NCI-H446 (cell line): ENCODE measurements around the gene BCS1L.

Source experiments
- DNase-seq, 2 experiments: peaks; one replicate each; lab custom pipeline; 2025; lab: John Stamatoyannopoulos, UW

BCS1L gene, protein sequence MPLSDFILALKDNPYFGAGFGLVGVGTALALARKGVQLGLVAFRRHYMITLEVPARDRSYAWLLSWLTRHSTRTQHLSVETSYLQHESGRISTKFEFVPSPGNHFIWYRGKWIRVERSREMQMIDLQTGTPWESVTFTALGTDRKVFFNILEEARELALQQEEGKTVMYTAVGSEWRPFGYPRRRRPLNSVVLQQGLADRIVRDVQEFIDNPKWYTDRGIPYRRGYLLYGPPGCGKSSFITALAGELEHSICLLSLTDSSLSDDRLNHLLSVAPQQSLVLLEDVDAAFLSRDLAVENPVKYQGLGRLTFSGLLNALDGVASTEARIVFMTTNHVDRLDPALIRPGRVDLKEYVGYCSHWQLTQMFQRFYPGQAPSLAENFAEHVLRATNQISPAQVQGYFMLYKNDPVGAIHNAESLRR

DNA sequence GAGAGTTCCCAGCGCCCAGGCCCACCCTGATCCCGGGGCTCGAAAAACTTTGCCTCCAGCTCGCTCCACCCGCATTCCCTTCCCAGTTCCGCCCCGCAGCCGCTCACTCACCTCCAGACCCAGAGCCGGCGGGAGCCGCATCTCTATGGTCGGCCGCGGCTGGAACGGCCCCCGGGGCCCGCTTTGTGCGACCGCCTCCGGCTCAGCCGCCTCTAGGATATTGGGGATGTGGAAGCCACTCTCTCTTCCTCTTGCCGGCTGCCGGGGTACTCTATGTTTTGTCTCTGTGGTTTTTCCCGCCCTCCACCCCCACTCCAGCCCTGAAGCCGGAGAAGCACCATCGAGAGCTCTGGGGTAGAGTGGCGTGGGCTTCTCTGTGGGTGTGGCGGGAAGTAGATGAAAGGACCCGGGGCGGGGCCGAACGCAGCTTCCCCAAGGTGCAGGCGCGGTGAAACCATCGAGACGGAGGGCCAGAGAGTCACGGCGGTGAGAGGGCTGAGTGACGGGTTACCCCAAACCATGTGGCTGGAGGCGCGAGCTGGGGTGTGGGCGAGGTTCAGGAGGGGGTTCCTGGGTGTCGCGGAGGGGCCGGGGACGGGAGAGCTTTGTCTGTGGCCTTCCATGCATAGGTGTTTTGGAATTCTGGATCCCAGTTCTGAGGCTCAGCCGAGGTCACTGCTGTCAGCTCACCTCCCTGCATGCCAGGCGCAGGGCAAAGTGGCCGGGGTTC, at the start of gene BCS1L, which contains the start of gene ZNF142:
Gene BCS1L, plus strand, starts transcription at position 426 of the 730 bp plus-strand sequence. CDS start 1,305 bp downstream, outside the sequence.
Gene ZNF142, minus strand, starts transcription at position 366 of the 730 bp plus-strand sequence. CDS start 3,194 bp downstream, outside the sequence.
- peak; percentile 89 to 91 for DNase-seq

DNA sequence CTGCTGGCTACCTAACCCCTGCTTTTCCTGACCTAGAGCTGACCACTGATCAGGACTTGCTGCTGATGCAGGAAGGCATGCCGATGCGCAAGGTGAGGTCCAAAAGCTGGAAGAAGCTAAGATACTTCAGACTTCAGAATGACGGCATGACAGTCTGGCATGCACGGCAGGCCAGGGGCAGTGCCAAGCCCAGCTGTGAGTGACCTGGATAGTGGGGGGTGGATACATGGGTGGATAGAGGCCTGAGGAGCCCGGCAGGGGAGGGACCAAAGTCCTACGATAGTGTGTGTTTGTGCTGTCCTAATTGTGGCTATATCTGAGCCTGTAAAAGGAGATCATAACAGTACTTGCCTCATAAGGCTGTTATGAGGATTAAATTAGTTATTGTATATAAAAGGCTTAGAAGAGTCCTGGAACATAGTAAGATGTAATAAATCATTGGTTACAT, 43.6 kb upstream of the BCS1L start:
- no peak for DNase-seq

DNA sequence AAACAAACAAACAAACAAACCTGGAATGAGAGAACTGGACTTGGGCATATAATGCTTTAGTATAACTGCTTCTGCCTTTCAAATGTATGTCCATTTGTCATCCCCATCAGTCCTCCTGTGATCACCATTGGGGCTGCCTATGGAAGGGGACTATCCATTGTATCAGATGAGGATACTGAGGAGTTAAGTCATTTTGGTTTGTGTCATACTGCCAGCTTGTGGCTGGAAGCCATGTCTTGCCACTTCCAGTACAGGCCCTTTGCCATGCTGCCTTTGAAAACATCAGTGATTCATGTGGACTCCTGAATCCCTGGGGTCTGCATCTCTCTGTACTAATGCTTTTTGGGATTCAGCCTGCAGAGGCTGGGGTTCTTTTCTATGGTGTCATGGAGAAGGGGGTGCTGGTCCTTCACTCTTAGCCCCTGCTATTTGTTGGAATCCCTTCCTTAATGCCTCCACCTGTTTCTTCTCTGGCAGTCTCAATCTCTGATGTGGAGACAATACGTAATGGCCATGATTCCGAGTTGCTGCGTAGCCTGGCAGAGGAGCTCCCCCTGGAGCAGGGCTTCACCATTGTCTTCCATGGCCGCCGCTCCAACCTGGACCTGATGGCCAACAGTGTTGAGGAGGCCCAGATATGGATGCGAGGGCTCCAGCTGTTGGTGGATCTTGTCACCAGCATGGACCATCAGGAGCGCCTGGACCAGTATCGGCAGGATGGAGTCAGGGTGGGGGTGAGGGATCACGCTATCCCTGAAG, 41.2 kb upstream of the BCS1L start:
- DNase-seq: peak in 1 of 2 experiments; percentile 35

DNA sequence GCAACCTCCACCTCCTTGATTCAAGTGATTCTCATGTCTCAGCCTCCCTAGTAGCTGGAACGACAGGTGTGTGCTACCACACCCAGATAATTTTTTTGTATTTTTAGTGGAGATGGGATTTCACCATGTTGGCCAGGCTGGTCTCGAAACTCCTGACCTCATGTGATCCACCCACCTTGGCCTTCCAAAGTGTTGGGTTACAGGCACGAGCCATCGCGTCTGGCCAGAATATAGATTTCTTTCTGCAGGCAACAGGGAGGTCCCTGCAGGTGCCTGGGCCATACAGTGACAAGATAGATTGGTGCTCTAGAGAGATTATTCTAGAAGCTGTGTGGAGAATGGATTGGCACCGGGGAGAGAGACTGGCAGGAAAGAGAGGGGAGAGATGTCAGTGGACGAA, 38.5 kb upstream of the BCS1L start:
- DNase-seq: no peak

DNA sequence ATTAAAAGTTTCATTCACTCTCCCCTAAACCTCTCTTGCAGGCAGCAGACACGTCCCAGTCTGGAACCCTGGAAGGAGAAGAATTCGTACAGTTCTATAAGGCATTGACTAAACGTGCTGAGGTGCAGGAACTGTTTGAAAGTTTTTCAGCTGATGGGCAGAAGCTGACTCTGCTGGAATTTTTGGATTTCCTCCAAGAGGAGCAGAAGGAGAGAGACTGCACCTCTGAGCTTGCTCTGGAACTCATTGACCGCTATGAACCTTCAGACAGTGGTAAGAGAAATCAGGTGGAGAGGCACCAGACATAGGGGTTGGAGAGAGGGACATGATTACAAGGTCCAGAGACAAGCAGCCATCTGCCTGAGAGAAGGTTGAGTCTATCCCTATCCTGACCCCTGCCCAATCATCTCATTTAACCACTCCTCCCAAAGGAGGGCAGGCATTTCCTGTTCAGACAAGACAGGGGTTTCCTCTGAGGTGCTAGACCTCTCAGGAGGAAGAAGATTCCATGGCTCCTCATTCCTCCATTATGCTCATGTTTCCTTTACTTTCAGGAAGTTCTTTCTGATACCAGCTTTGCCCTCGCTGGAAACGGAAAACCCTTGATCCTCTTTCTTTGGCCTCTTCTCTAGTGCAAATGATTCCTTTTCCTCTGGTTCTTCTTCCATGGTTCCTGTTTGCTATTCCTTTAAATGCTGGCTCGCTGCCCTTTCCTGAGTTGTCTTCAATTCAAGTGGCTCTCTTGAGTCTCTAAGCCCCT, 36.7 kb upstream of the BCS1L start:
- DNase-seq: no peak

DNA sequence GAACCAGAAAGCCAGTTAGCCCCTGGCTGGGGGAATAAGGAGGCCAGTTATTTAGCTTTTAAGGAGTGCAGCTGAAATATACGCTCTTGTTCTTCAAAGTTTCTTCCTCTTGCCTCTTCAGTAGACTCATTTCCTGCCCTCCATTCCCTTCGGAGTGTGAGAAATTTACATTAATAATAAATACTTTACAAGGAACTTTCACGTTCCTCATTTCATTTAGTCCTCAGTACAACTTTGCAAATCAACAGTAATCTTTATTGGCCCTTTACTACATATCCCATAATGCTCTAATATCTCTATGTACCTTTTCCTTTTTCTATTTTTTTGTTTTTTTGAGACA, 36.1 kb upstream of the BCS1L start:
- no peak for DNase-seq

DNA sequence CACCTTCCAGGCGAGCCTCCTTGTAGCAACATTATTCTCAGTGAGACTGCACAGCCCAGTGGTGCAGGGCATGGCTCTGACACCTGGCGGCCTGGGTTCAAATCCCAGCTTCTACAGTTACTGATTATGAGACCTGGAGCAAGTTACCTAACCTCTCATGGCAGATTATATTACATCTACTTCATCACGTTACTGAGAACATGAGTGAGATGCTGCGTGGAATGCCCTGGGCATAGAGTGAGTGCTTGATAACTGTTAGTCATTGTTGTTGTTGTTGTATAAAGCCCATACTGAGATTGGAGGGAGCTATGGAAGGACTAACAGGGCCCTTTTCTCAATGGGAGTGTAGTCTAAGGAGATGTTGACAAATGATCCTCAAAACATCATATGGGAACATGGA, 33.1 kb upstream of the BCS1L start:
- DNase-seq: no peak

DNA sequence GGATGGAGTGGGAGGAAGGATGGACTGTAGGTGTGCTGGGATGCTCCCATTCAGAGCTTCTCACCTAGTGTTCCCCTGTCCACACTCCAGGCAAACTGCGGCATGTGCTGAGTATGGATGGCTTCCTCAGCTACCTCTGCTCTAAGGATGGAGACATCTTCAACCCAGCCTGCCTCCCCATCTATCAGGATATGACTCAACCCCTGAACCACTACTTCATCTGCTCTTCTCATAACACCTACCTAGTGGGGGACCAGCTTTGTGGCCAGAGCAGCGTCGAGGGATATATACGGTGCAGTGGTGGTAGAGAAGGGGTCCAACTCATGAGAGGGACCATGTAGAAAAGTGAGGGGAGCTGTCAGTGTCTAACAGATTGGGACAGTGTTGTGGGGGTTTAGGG, 31.5 kb upstream of the BCS1L start:
- no peak for DNase-seq

DNA sequence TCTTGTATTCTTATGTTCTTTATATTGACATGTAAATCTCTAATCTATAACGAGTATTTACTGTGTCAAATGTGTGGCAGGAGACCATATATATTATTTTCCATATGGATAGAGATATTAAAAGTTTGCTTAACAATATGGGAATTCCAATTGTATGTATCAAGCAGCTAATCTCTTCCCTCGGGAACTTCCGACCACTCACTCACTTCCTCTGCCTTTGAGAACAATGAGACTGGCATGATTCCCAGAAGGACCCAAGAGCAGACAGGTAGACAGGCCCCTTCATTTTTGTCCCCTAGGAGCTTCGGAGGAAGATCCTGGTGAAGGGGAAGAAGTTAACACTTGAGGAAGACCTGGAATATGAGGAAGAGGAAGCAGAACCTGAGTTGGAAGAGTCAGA, 27.6 kb upstream of the BCS1L start:
- no peak for DNase-seq

DNA sequence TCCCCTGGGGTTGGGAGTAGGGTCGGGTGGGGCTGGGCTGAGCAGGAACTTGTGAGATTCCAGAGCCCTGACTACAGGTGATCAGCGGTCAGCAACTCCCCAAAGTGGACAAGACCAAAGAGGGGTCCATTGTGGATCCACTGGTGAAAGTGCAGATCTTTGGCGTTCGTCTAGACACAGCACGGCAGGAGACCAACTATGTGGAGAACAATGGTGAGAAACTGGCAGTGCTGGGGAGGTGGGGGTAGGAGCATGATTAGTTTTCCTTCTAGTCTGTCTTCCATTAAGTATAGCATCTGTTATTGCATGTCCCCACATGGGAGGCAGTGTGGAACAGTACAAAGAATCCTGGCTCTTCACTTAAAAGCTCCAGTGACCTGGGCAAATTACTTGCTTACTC, 23.8 kb upstream of the BCS1L start:
- DNase-seq: no peak

DNA sequence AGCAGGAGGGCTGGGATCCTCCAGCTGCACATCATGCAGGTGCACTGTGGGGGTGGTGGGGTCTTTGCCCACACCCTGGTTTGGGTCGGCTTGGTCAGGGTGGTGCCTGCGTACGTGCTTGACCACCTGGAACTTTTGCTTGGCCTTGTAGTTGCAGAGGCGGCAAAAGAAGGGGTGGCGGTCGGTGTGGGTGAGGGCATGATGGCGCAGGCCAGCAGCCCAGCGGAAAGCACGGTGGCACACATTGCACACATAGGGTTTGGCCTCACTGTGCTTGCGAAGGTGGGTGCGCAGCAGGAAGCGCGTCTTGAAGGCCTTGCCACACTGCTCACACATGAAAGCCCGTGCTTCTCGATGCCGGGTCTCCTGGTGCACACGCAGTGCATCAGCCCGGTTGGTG, 21.1 kb upstream of the BCS1L start:
- DNase-seq: no peak

DNA sequence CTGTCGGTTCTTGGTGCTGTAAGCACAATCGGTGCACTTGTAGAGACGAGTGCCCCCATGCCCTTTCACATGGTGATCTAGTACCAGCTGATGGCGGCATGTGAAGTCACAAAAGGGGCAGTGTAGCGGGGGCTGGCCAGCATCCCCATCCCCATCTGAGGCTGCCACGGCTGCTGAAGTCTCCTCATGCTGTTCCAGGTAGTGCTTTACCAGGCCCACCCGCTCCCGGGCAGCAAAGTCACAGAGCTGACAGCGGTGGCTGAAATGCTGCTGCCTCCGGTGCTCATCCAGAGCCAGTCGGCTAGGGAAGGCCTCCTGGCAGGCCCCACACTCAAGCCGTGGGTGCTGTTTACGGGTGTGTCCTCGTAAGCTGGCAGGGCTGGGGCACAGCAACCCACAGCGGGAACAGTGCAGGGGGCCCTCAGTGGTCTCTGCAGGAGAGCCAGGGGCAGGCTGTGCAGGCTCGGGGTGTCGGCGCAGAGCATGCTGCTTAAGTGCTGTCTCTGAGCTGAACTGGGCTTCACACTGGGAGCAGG, 17.3 kb upstream of the BCS1L start:
- no peak for DNase-seq

DNA sequence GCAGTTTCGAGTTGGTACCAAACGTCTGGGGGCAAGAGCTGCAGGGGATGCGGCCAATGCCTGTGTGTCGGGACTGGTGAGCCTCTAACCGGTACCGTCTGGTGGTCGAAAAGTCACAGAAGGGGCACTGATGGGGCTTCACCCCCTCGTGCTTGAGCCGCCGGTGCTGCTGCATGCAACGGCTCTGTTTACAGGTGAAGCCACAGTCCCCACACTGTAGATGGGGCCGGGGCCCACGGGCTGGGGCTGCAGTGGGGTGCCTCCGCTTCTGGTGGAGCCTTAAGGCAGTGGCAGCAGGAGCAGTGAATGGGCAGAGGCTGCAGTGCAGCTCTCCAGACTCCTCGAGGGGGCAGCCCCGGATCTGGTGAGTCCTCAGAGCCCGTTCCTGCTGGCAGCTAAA, 16.7 kb upstream of the BCS1L start:
- no peak for DNase-seq

DNA sequence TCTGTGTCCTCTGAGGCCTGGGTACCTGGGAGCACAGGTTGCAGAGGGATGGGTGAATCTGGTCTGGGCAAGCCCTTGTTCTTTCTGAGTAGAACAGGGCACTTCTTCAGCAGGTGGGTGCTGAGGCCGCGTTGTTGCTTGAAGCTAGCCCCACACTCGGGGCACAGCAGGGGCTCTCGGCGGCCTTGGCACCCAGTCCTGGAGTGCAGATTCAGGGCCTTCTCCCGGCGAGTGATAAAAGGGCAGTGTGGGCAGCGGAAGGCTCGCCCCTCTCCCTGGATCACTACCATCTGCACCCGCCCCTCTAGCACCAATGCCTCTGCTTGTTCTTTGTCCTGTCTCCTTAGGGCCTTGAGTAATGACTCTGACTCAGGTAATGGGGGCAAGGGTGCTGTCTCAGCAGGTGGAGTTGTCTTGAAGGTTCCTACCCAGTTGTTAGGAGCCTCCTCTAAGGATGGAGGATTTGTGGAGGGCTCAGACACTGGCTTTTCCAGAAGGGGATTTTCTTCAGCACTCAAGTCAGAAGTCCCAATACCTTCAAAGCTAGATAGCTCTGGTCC, 15.7 kb upstream of the BCS1L start:
- DNase-seq: no peak

DNA sequence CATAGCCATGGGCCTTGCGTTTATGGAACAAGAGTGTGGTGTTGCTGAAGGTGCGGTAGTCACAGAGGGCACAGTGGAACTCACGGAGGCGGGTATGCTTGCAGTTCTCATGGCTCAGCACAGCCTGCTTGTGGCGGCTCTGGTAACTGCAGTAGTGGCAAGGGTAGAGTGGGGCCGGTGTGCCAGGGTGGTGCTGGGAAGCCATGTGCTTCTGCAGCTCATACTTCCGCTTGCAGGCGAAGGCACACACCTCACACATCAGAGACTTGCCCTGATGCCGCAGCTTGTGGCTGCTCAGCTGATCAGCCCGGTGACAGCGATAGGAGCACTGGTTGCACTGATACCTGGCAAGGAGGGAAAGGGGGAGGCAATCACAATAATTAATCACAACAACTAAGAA, 14.8 kb upstream of the BCS1L start:
- DNase-seq: no peak

DNA sequence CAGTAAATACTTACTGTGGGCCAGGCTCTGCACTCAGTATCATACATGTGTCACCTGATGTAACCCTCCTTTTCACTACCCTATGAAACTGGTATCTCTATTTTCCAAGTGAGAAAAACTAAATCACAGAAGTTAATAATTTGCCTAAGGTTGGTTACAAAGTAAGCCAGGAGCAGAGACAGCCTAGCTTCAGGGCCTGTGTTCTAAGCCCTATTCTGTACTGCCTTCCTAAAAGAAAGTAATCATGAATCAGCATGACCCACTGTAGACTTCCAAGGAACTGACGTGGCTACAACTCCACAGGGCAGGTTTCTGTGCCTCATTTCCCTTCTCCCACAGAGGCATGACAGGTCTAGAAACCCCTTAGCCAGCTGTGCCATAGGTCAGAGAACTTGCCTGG, 14.4 kb upstream of the BCS1L start:
- no peak for DNase-seq

DNA sequence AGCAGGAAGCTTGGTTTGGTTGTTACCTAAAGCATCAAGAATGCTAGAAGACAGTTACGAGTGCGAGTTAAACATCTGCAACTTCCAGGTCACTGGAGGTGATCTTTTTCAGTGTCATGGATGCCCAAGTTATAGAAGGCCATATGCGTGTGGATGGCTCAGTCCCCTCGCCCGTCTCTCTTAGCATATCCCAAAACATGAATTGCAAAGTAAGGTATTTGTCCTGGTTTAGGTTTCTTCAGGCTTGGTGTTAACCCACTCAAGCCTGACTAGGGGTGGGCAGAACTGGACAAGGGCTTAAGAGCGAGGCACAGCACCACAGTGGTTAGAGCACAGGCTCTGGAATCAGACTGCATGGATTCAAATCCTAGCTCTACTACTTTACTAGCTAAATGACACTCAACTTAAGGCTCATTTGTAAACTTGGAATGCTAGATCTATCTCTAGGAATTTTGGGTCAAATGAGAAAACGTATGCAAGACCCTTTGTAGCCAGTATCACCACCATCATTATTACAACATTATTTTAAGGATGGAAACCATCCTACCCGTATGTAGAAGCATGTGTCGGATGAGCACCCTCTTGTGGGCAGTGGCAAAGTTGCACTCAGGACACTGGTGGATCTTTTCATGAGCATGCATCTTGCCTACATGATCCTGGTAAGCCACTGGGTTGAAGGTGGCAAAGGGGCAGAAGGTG, 11.2 kb upstream of the BCS1L start:
- peak; percentile 0 to 58 for DNase-seq

DNA sequence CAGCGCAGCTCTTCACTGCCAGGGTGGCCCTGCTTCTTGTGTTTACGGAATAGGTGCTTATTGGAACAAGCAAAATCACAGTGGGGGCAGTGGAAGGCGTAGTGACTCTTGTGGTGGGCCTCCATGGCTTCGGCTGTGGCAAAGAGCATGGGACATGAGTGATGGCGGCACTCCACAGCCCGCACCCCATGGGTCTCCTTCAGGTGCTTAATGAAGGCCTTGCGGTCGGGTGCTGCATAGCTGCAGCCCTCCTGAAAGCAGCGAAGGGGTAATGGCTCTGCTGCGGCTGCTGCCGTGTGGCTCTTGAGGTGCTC, 10.7 kb upstream of the BCS1L start:
- DNase-seq: no peak

DNA sequence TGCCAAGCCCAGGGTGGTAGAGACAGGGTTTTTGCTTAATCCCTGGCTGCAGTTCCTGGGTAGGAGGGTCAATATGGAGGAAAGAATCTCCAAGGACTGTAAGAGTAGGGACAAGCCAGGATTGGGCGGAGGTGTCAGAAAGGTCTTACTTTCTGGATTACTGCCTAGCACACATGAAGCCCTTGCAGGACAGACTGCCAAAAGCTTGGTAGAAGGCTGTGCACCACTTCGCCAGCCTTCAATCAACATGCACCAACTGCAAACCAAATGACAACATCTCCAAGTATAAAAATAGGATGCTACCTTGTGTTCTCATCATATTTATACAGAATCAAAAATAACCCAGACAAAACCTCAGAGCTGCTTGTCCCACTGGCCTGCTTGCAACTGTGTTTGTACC, 3.7 kb upstream of the BCS1L start:
- no peak for DNase-seq

DNA sequence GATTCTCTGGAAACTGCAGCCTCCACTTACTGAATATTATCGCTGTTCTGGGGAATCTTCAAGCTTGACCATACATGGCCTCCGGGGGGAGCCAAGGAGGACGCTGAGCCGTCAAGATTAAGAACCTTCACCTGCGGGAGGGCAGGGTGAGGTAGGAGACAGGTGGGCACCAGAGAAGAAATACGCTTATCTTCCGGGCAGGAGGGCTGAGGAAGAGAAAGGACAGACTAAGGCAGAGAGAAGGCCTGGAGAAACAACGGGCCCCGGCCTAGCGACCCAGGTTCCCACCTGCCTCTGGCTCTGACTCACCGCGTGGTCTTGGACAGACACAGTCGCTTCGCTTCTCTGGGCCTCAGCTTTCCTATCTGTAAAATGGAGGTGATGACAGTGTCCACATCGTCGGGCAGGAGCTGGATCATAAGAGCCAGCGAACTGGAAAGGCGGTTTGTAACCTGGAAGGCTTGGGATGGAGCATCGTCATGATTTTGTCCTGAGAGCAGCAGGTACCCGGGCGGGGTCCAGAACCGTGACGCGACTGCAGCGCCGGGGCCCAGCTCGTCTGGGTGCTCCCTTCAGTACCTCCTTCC, 719 bp upstream of the BCS1L start:
- peak in 1 of 2 experiments; percentile 34 for DNase-seq
